A549 (cell line): ENCODE results near the gene PKDCC. TPM values are rescaled to one million over a fixed set of nuclear protein-coding genes. Genes with fewer than 3 reads are reported as not detected.

Experiments used
- ATAC-seq, 2 experiments: fragments of 200-7000 bp in 1 of 2; fragments of >200 bp in 1 of 2; cut with Nextera tagmentation in 1 of 2; cut with Tn5 transposase in 1 of 2; 3 replicates each; pipeline versions ENCODE4 v1.8.0 to v1.9.1; 2018 to 2020; ENCODE audit warnings: mild to moderate bottlenecking in 1 of 2, moderate library complexity in 1 of 2
- CTCF ChIA-PET: fragments of 300-600 bp; sonication (Branson Sonifier 250); formaldehyde crosslinking; extraction: SDS; loops from one replicate; lab custom pipeline; 2021; ENCODE audit warnings: antibody characterized with exemption, inconsistent platforms; lab: Yijun Ruan, JAX
- POLR2A ChIA-PET: fragments of 350-600 bp; formaldehyde crosslinking; extraction: SDS; loops from one replicate; lab custom pipeline; 2021; ENCODE audit warnings: antibody characterized with exemption, inconsistent platforms; lab: Yijun Ruan, JAX
- DNase-seq, 2 experiments: peaks; one replicate each; pipeline versions ENCODE4 v3.0.0 to v3.0.0-alpha.2; 2011 to 2016; ENCODE audit warnings: low read depth in 1 of 2, low spot score in 1 of 2
- FAIRE-seq: peaks from 2 replicates; lab custom pipeline; 2011; peaks lifted over from hg19 to GRCh38; lab: Jason Lieb, UNC
- H3K27ac ChIP-seq, 2 experiments: fragments of >200 bp; sonication (Bioruptor Twin); formaldehyde crosslinking; 3 replicates each; pipeline ENCODE4 v1.5.1; 2016 to 2017
- H3K4me1 ChIP-seq: fragments of >200 bp; sonication (Bioruptor Twin); formaldehyde crosslinking; 3 replicates; pipeline ENCODE4 v1.6.1; 2016
- H3K4me2 ChIP-seq: fragments of >200 bp; sonication (Bioruptor Twin); formaldehyde crosslinking; 3 replicates; pipeline ENCODE4 v1.6.1; 2016
- H3K4me3 ChIP-seq: fragments of >200 bp; sonication (Bioruptor Twin); formaldehyde crosslinking; 3 replicates; pipeline ENCODE4 v1.5.1; 2016
- H3K9me3 ChIP-seq: fragments of >200 bp; sonication (Bioruptor Twin); formaldehyde crosslinking; 3 replicates; pipeline ENCODE4 v1.6.1; 2016
- CBX8 ChIP-seq: fragments of 200-600 bp; sonication (generic); IDR thresholded peaks from 2 replicates; pipeline ENCODE4 v1.6.1; 2016
- CEBPB ChIP-seq, 2 experiments: fragments of >200 bp in 1 of 2; sonication (Bioruptor Twin) in 1 of 2; formaldehyde crosslinking in 1 of 2; IDR thresholded peaks; 2 replicates each; pipeline ENCODE4 v1.6.1; 2012 to 2016
- CTCF ChIP-seq: fragments of >200 bp; sonication (Bioruptor Twin); formaldehyde crosslinking; IDR thresholded peaks from 3 replicates; pipeline ENCODE4 v1.5.1; 2016
- EHMT2 ChIP-seq: fragments of 200-600 bp; sonication (generic); IDR thresholded peaks from 2 replicates; pipeline ENCODE4 v1.6.1; 2016; ENCODE audit warnings: antibody characterized with exemption, low read depth, mild to moderate bottlenecking, moderate library complexity
- EP300 ChIP-seq, 2 experiments: fragments of >200 bp; sonication (Bioruptor Twin); formaldehyde crosslinking; IDR thresholded peaks; 2 replicates in 1 of 2; 3 replicates in 1 of 2; pipeline ENCODE4 v1.6.1; 2016 to 2017
- FOSB ChIP-seq: fragments of 250-450 bp; sonication (Bioruptor Pico); IDR thresholded peaks from 2 replicates; pipeline ENCODE4 v1.5.0; 2020; ENCODE audit warnings: mild to moderate bottlenecking, moderate library complexity
- GATA3 ChIP-seq: IDR thresholded peaks from 2 replicates; pipeline ENCODE4 v1.6.1; 2012; ENCODE audit warnings: borderline replicate concordance
- HDAC2 ChIP-seq: fragments of 200-600 bp; sonication (generic); IDR thresholded peaks from 2 replicates; pipeline ENCODE4 v1.6.1; 2016
- HOXA7 ChIP-seq: fragments of 250-450 bp; sonication (Bioruptor Pico); IDR thresholded peaks from 2 replicates; pipeline ENCODE4 v1.5.0; 2020; ENCODE audit warnings: mild to moderate bottlenecking, moderate library complexity
- KDM1A ChIP-seq: fragments of 200-600 bp; sonication (generic); IDR thresholded peaks from 2 replicates; pipeline ENCODE4 v1.6.1; 2016; ENCODE audit warnings: low read depth, mild to moderate bottlenecking
- MAFK ChIP-seq: fragments of 450-650 bp; IDR thresholded peaks from 2 replicates; pipeline ENCODE4 v1.6.1; 2014; ENCODE audit not compliant: partially characterized antibody
- MYC ChIP-seq: IDR thresholded peaks from 2 replicates; pipeline ENCODE4 v1.6.1; 2012; ENCODE audit warnings: mild to moderate bottlenecking, inconsistent platforms, low read length, improper control_type of control experiment, borderline replicate concordance
- NFE2L2 ChIP-seq: fragments of 150-350 bp; conservative IDR thresholded peaks from 2 replicates; pipeline ENCODE4 v1.6.1; 2014; ENCODE audit warnings: low read length
- NPAS2 ChIP-seq: fragments of 250-450 bp; sonication (Bioruptor Pico); IDR thresholded peaks from 2 replicates; pipeline ENCODE4 v1.8.0; 2022; ENCODE audit warnings: mild to moderate bottlenecking, moderate library complexity, borderline replicate concordance
- PBX3 ChIP-seq: IDR thresholded peaks from 2 replicates; pipeline ENCODE4 v1.6.1; 2012
- RAD21 ChIP-seq, 2 experiments: fragments of >200 bp in 1 of 2; sonication (Bioruptor Twin) in 1 of 2; formaldehyde crosslinking in 1 of 2; IDR thresholded peaks in 1 of 2; conservative IDR thresholded peaks in 1 of 2; 2 replicates in 1 of 2; 3 replicates in 1 of 2; pipeline ENCODE4 v1.6.1; 2012 to 2018; ENCODE audit warnings: inconsistent platforms in 1 of 2
- RARB ChIP-seq: fragments of 250-450 bp; sonication (Bioruptor Pico); IDR thresholded peaks from 2 replicates; pipeline ENCODE4 v1.8.0; 2021; ENCODE audit warnings: mild to moderate bottlenecking, moderate library complexity
- RNF2 ChIP-seq: fragments of 200-600 bp; sonication (generic); IDR thresholded peaks from 2 replicates; pipeline ENCODE4 v1.6.1; 2016; ENCODE audit warnings: low read depth, mild to moderate bottlenecking, antibody characterized with exemption, moderate library complexity, borderline replicate concordance
- SMC3 ChIP-seq: fragments of >200 bp; sonication (Bioruptor Twin); formaldehyde crosslinking; IDR thresholded peaks from 3 replicates; pipeline ENCODE4 v1.6.1; 2018; ENCODE audit warnings: inconsistent platforms
- USF2 ChIP-seq: fragments of 450-650 bp; IDR thresholded peaks from 2 replicates; pipeline ENCODE4 v1.6.1; 2014; ENCODE audit warnings: antibody characterized with exemption
- ZFP36 ChIP-seq: fragments of 450-650 bp; IDR thresholded peaks from 2 replicates; pipeline ENCODE4 v1.6.1; 2014; ENCODE audit warnings: borderline replicate concordance; ENCODE audit not compliant: partially characterized antibody
- ZSCAN20 ChIP-seq: fragments of 250-450 bp; sonication (Bioruptor Pico); IDR thresholded peaks from 2 replicates; pipeline ENCODE4 v1.8.0; 2022; ENCODE audit warnings: mild to moderate bottlenecking, moderate library complexity
- WGBS: methylation state at CpG from one replicate; pipeline ENCODE4 v1.1.6; 2017; ENCODE audit errors: missing lambda C conversion rate; 5-methylcytosine and 5-hydroxymethylcytosine counted together
- polyA plus RNA-seq, 4 experiments: library from polyadenylated mRNA; depleted of rRNA in 3 of 4; stranded (reverse); fragments of >200 nt; fragmentation: RNase III in 1 of 4; extraction: RNeasy Plus Mini Kit Qiagen cat#74134 plus additional on column Dnase treatment in 1 of 4; gene quantifications; 2 replicates in 3 of 4; 3 replicates in 1 of 4; pipeline ENCODE4 v1.2.3, GENCODE V29; 2011 to 2017

PKDCC gene
- polyA plus RNA-seq, 2 of the 4 experiments (the other 2 are of a cell fraction): 30.0 to 64.5 TPM

GRCh38 chr2:42086500-42086953 is 38.7 kb downstream of the PKDCC start:
- H3K4me3 ChIP-seq: no peak overlapping the region
- peak overlapping the region; percentile 73 to 80 for H3K27ac ChIP-seq
- H3K9me3 ChIP-seq: no peaks in the 10 kb centered on the region
- TF ChIP-seq SMC3 (peak; percentile 100), CEBPB (IDR thresholded peaks at IDR 0.05) (peak; percentile 62 to 88; a peak in 3 of 4 replicates), RAD21 (conservative IDR thresholded peaks at IDR 0.05 in 1 of 2, IDR thresholded peaks at IDR 0.05 in 1 of 2) (peak; percentile 99 to 100), ZSCAN20 (CRISPR knock-in tag) (no peak), CTCF (peak; percentile 98)
- ATAC-seq (peak; percentile 69 to 84), DNase-seq (peak; percentile 71 to 80), FAIRE-seq (peak; percentile 54)
- H3K4me1 ChIP-seq: peaks cover 48% of the 10 kb centered on the region
- ChIA-PET CTCF (interaction anchor here (0.7 to 16.8 kb wide), 94 partner anchors 9 to 1493 kb away, joined by 3 to 761 read pairs (median 5); partner anchors contain the start of gene PKDCC), POLR2A (interaction anchor here (0.6 to 0.7 kb wide), 2 partner anchors 245 to 332 kb away, joined by 3 to 5 read pairs; no protein-coding TSS in a partner anchor)
- H3K4me2 ChIP-seq: peak overlapping the region; percentile 35
- WGBS: 20% methylated on average over 6 of the region's 6 CpGs

- Histone ChIP-seq H3K4me1 (peaks cover 55% of the 10 kb centered on the region), H3K27ac (peak overlapping the region; percentile 73 to 80; a peak in 5 of 6 replicates), H3K4me2 (peak overlapping the region; percentile 35), H3K9me3 (no peaks in the 10 kb centered on the region), H3K4me3 (no peak overlapping the region)
- ChIA-PET POLR2A (interaction anchor here (0.7 kb wide), 1 partner anchor 246 kb away, joined by 3 read pairs; no protein-coding TSS in a partner anchor), CTCF (interaction anchor here (0.7 to 16.8 kb wide), 74 partner anchors 9 to 1494 kb away, joined by 3 to 761 read pairs (median 6); partner anchors contain the start of gene PKDCC)
- no peak for FAIRE-seq
- 0 out of 6 replicates have a peak, but pooled peaks of 1 of the 2 experiments have one; percentile 9 for ATAC-seq
- no peak for TF ChIP-seq FOSB (CRISPR knock-in tag)
- TF ChIP-seq KDM1A: no peak
- TF ChIP-seq PBX3: no peak
- TF ChIP-seq SMC3: no peak
- TF ChIP-seq CEBPB (IDR thresholded peaks at IDR 0.05): no peak
- TF ChIP-seq NFE2L2: no peak
- TF ChIP-seq RARB (CRISPR knock-in tag): no peak
- TF ChIP-seq MAFK: no peak
- TF ChIP-seq NPAS2 (CRISPR knock-in tag): no peak
- TF ChIP-seq EP300 (IDR thresholded peaks at IDR 0.05): no peak
- TF ChIP-seq HOXA7 (CRISPR knock-in tag): no peak
- no peak for TF ChIP-seq CBX8
- TF ChIP-seq ZFP36: no peak
- TF ChIP-seq RNF2: no peak
- TF ChIP-seq HDAC2: no peak
- no peak; the same call in 1 of the 2 replicates for TF ChIP-seq GATA3
- no peak for TF ChIP-seq EHMT2
- TF ChIP-seq USF2: no peak
- no peak for TF ChIP-seq MYC
- no peak for DNase-seq
- WGBS: 38% methylated on average over 3 of the region's 3 CpGs
These were observed 39.5 kb downstream of the PKDCC start for GRCh38 chr2:42087137-42087856.
